Spleen (tissue), 11 donors: ENCODE measurements around the gene LYVE1. TPM values are rescaled to one million over a fixed set of nuclear protein-coding genes. Genes with fewer than 3 reads are reported as not detected.

Experiments used
- DNase-seq: peaks from one replicate; pipeline ENCODE4 v3.0.0-alpha.2; 2020
- H3K27ac ChIP-seq, 8 donors: fragments of 200-600 bp; sonication (generic) in 7 of 8; 1 replicate in 4 of 8; 2 replicates in 4 of 8; pipeline versions ENCODE4 v1.5.0 to v1.8.0; 2016 to 2021; ENCODE audit warnings: inconsistent platforms in 4 of 8, mild to moderate bottlenecking in 4 of 8, moderate library complexity in 1 of 8
- H3K27me3 ChIP-seq, 7 donors: fragments of 200-600 bp; sonication (generic) in 6 of 7; replicated peaks in 1 of 7; 1 replicate in 4 of 7; 2 replicates in 3 of 7; pipeline versions ENCODE4 v1.5.0 to v1.8.0; 2016 to 2021; ENCODE audit warnings: inconsistent platforms in 3 of 7, mild to moderate bottlenecking in 1 of 7
- H3K36me3 ChIP-seq, 6 donors: fragments of 200-600 bp; sonication (generic) in 5 of 6; 1 replicate in 4 of 6; 2 replicates in 2 of 6; pipeline versions ENCODE4 v1.5.0 to v1.8.0; 2016 to 2021; ENCODE audit warnings: inconsistent platforms in 2 of 6
- H3K4me1 ChIP-seq, 6 donors: fragments of 200-600 bp; sonication (generic) in 5 of 6; 1 replicate in 3 of 6; 2 replicates in 3 of 6; pipeline versions ENCODE4 v1.5.0 to v1.8.0; 2016 to 2021; ENCODE audit warnings: inconsistent platforms in 3 of 6
- H3K4me3 ChIP-seq, 8 donors: fragments of 200-600 bp; sonication (generic) in 7 of 8; 1 replicate in 4 of 8; 2 replicates in 4 of 8; pipeline versions ENCODE4 v1.5.0 to v1.8.0; 2016 to 2021; ENCODE audit warnings: inconsistent platforms in 4 of 8, mild to moderate bottlenecking in 4 of 8, moderate library complexity in 2 of 8
- H3K9me3 ChIP-seq, 8 donors: fragments of 200-600 bp; sonication (generic) in 7 of 8; 1 replicate in 4 of 8; 2 replicates in 4 of 8; pipeline versions ENCODE4 v1.5.0 to v1.8.0; 2016 to 2021; ENCODE audit warnings: inconsistent platforms in 4 of 8
- POLR2A ChIP-seq, 3 donors: fragments of 450-650 bp; IDR thresholded peaks; one replicate each; pipeline ENCODE4 v1.5.1; 2017; ENCODE audit warnings: antibody characterized with exemption in 3 of 3, mild to moderate bottlenecking in 1 of 3
- POLR2AphosphoS5 ChIP-seq, 3 donors: sonication (generic); formaldehyde crosslinking; IDR thresholded peaks; one replicate each; pipeline ENCODE4 v1.5.1; 2017; ENCODE audit warnings: antibody characterized with exemption in 3 of 3
- WGBS, 5 donors: extraction: QIAGEN DNeasy Blood & Tissue Kit in 3 of 5; methylation state at CpG; one replicate each; pipeline versions ENCODE4 v1.1.5 to v1.1.7; 2013 to 2018; 5-methylcytosine and 5-hydroxymethylcytosine counted together
- intact Hi-C: fragments of 100-400 bp; cut with DNase I; formaldehyde crosslinking; loops from one replicate; pipeline ENCODE4 v1.15.0; 2023; ENCODE audit warnings: low total_unique reads
- polyA plus RNA-seq, 3 donors: library from polyadenylated mRNA; stranded (reverse); fragments of 200-250 nt; gene quantifications; one replicate each; pipeline ENCODE4 v1.2.1, GENCODE V29; 2013
- total RNA-seq, 7 donors: library from RNA; depleted of rRNA in 3 of 7; stranded (reverse); fragments of >200 nt in 3 of 7; fragmentation: NEBNext Ultra II Directional in 4 of 7; extraction: Animal tissue kit (Norgen Biotek cat#: 25700) in 4 of 7; gene quantifications; one replicate each; pipeline versions ENCODE4 v1.1.0 to v1.2.1, GENCODE V29; 2016 to 2021
- TF ChIP-seq, protein P1 (sequence below), 11 experiments: fragments of 200-600 bp in 7 of 11; fragments of 450-650 bp in 4 of 11; sonication (generic) in 4 of 11; IDR thresholded peaks in 8 of 11; conservative IDR thresholded peaks in 3 of 11; 1 replicate in 7 of 11; 2 replicates in 4 of 11; pipeline versions ENCODE4 v1.4.0 to v1.8.0; 2016 to 2021; ENCODE audit warnings: antibody characterized with exemption in 11 of 11, inconsistent platforms in 4 of 11, mild to moderate bottlenecking in 1 of 11
- donor health status: healthy with polysubstance abuse.
- donor health status: DM: no; HTN: no; CAD: no; lungs with moderate emphysema.
- donor health status: DM: no; HTN: no; CAD: no.
- donor health status: Bipolar disorder and iron deficiency.
- donor health status: healthy.
- donor health status: DM: no; HTN: no; CAD: no.
- donor health status: DM: yes; HTN: yes; CAD: no.

Gene LYVE1
- total and polyA plus RNA-seq, 10 donors = 20.2 to 338 (median 134) TPM

DNA sequence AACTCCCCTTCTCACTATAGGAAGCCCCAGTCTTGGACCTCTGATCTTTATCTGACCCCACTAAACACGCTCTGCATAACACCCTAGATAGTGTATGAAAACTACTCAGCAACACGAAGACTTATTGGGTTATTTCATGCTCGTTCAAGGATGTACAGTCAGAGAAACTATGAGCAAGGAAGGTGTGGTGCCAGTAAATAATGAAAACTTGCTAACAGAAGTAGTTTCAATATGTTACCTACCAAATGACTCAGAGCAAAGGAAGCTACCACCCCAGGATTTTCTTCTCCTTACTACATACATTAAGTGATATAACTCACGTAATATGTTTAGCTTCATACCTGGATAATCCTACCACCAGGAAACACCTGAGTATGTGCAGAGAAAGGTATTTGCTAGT is 25.9 kb upstream of the LYVE1 start:
- Histone ChIP-seq H3K4me1 (peaks cover 0 to 47% (median 22%) of the 10 kb centered on the region in 6 donors), H3K4me3 (no peak overlapping the region), H3K27me3 (no peaks in the 10 kb centered on the region), H3K27ac (no peak overlapping the region), H3K9me3 (peaks cover 0 to 5% (median 0%) of the 10 kb centered on the region in 8 donors), H3K36me3 (peaks cover 0 to 32% (median 0%) of the 10 kb centered on the region in 6 donors)
- intact Hi-C loops = no loop called here
- WGBS, 5 donors = 77 to 83% (median 79%) methylated on average over 4 of the region's 4 CpGs
- DNase-seq = no peak
- TF ChIP-seq, protein P1, sequence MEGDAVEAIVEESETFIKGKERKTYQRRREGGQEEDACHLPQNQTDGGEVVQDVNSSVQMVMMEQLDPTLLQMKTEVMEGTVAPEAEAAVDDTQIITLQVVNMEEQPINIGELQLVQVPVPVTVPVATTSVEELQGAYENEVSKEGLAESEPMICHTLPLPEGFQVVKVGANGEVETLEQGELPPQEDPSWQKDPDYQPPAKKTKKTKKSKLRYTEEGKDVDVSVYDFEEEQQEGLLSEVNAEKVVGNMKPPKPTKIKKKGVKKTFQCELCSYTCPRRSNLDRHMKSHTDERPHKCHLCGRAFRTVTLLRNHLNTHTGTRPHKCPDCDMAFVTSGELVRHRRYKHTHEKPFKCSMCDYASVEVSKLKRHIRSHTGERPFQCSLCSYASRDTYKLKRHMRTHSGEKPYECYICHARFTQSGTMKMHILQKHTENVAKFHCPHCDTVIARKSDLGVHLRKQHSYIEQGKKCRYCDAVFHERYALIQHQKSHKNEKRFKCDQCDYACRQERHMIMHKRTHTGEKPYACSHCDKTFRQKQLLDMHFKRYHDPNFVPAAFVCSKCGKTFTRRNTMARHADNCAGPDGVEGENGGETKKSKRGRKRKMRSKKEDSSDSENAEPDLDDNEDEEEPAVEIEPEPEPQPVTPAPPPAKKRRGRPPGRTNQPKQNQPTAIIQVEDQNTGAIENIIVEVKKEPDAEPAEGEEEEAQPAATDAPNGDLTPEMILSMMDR (IDR thresholded peaks at IDR 0.05 in 8 of 11, conservative IDR thresholded peaks at IDR 0.05 in 3 of 11) = no peak
- TF ChIP-seq POLR2A (IDR thresholded peaks at IDR 0.05) (no peak), POLR2AphosphoS5 (IDR thresholded peaks at IDR 0.05) (no peak)

DNA sequence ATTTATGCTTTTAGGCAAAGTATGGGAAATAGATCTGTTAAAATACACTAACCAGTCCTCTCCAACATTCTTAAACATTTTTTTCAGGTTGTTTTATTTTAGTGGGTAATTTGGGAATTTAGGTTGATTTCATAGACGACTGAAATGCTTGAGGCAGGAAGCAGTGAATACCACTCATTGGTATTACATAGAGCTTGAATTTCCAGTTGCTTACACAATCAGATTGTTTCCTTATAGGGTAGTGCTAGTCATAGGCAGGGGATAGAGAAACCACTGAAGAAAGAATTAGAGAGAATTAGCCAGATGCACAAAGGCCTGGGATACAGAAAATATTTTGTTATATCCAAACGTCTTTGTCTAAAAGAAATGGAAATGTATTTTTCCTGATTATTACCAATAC is 23.9 kb upstream of the LYVE1 start:
- intact Hi-C loops = no loop called here
- Histone ChIP-seq H3K4me1 (peaks cover 0 to 27% (median 6%) of the 10 kb centered on the region in 6 donors), H3K36me3 (peaks cover 0 to 35% (median 0%) of the 10 kb centered on the region in 6 donors), H3K4me3 (no peak overlapping the region), H3K9me3 (peaks cover 0 to 5% (median 0%) of the 10 kb centered on the region in 8 donors), H3K27ac (peak overlapping the region in 5 of 8 donors; percentile 13 to 40 (median 33)), H3K27me3 (no peaks in the 10 kb centered on the region)
- WGBS, 5 donors = 37 to 54% (median 46%) methylated on average over 2 of the region's 2 CpGs
- DNase-seq = no peak
- TF ChIP-seq POLR2A (IDR thresholded peaks at IDR 0.05) (no peak), POLR2AphosphoS5 (IDR thresholded peaks at IDR 0.05) (no peak)
- TF ChIP-seq, protein P1 (IDR thresholded peaks at IDR 0.05 in 8 of 11, conservative IDR thresholded peaks at IDR 0.05 in 3 of 11) = no peak

DNA sequence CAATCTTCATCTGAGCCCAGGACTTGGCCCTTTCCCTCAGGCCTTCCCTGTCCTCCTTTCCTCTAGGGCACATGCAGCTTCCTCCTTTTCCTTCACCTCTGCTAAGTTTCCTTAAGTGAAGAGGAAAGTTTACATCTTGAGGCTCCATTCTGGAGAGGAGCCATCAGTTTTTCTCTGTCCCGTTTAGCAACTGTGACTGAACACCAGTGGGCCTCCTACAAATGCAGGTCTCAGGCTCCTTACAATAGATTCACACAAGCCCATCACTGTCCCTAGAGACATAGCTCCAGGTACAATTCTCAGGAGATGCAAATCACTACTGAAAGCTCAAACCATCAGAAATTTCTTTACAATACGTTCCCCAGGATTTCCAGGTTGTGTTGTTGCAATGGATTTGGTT is 23.3 kb upstream of the LYVE1 start:
- WGBS, 5 donors = 63 to 86% (median 67%) methylated on average over 2 of the region's 2 CpGs
- Histone ChIP-seq H3K27ac (peak overlapping the region in 3 of 8 donors; percentile 30 to 40 (median 34)), H3K4me1 (peaks cover 0 to 21% (median 6%) of the 10 kb centered on the region in 6 donors), H3K9me3 (peaks cover 0 to 5% (median 0%) of the 10 kb centered on the region in 8 donors), H3K27me3 (no peaks in the 10 kb centered on the region), H3K4me3 (no peak overlapping the region), H3K36me3 (peaks cover 0 to 35% (median 0%) of the 10 kb centered on the region in 6 donors)
- intact Hi-C loops = no loop called here
- no peak for DNase-seq
- TF ChIP-seq POLR2AphosphoS5 (IDR thresholded peaks at IDR 0.05) = no peak
- TF ChIP-seq, protein P1 (IDR thresholded peaks at IDR 0.05 in 8 of 11, conservative IDR thresholded peaks at IDR 0.05 in 3 of 11) = no peak
- no peak for TF ChIP-seq POLR2A (IDR thresholded peaks at IDR 0.05)

DNA sequence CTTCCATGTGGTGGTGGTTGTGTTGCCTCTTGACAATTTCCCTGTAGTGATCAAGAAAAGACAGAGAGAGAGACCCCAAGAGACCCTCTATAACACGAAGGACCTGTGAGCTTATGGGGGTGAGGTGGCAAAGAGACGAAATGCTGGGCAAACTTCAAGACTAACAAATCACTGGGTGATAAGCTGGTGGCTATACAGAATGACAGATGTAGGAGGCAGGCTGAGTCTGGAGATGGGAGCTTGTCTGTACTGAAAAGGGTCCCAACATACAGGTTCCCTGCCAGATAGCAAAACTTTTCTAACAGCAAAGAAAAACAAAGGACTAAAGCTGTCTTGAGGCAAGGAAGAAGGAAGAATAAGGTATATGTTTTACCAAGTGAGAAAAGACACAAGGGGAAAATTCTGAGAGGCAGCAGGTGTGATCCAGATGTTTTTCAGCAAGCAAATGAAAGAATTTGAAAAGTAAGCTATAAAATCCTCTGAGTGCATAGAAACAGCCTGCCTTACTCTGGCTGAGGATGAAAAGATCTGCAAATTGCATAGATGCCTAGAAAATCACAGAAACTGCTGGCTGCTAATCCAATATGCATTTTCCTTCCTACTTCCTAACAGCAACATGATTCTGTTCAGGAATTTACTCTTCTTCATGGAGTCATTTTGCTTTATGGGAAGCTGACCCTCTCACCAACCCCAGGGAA is 21.9 kb upstream of the LYVE1 start:
- no peaks in the 10 kb centered on the region for H3K27me3 ChIP-seq
- no peak overlapping the region for H3K4me3 ChIP-seq
- DNase-seq = no peak
- peaks cover 0 to 35% (median 0%) of the 10 kb centered on the region in 6 donors for H3K36me3 ChIP-seq
- H3K27ac ChIP-seq = no peak overlapping the region
- no peaks in the 10 kb centered on the region for H3K9me3 ChIP-seq
- peaks cover 0 to 20% (median 6%) of the 10 kb centered on the region in 6 donors for H3K4me1 ChIP-seq
- WGBS, 5 donors = 79 to 98% (median 95%) methylated on average over 2 of the region's 2 CpGs
- intact Hi-C loops = no loop called here
- TF ChIP-seq, protein P1 (IDR thresholded peaks at IDR 0.05 in 8 of 11, conservative IDR thresholded peaks at IDR 0.05 in 3 of 11) = no peak
- TF ChIP-seq POLR2A (IDR thresholded peaks at IDR 0.05) = no peak
- TF ChIP-seq POLR2AphosphoS5 (IDR thresholded peaks at IDR 0.05) = no peak
